GM12878 (cell line): ENCODE results near the gene DNAAF5.

Experiments
- CTCF ChIP-seq, 3 experiments: IDR thresholded peaks in 2 of 3; conservative IDR thresholded peaks in 1 of 3; 2 replicates each; pipeline ENCODE4 v1.5.1; 2011; ENCODE audit warnings: low read depth in 3 of 3, low read length in 3 of 3, mild to moderate bottlenecking in 3 of 3, control low read depth in 2 of 3, moderate library complexity in 2 of 3, inconsistent platforms in 1 of 3, mixed read lengths in 1 of 3; ENCODE audit not compliant: control insufficient read depth in 2 of 3, insufficient read depth in 1 of 3; ENCODE audit errors: extremely low read depth in 1 of 3
- ELK1 ChIP-seq: IDR thresholded peaks from 2 replicates; pipeline ENCODE4 v1.6.1; 2012; ENCODE audit warnings: low read depth, low read length, improper control_type of control experiment
- GATAD2B ChIP-seq: fragments of 450-650 bp; conservative IDR thresholded peaks from 2 replicates; pipeline ENCODE4 v1.6.1; 2017; ENCODE audit warnings: low read depth, mild to moderate bottlenecking, moderate library complexity
- JUNB ChIP-seq: IDR thresholded peaks from 2 replicates; pipeline ENCODE4 v1.6.1; 2016; ENCODE audit warnings: antibody characterized with exemption, mild to moderate bottlenecking
- MLLT1 ChIP-seq: fragments of 450-650 bp; IDR thresholded peaks from 2 replicates; pipeline ENCODE4 v1.6.1; 2016; ENCODE audit warnings: mild to moderate bottlenecking
- RAD21 ChIP-seq: IDR thresholded peaks from 2 replicates; pipeline ENCODE4 v1.6.1; 2011; ENCODE audit warnings: mild to moderate bottlenecking, low read depth, low read length, moderate library complexity; ENCODE audit not compliant: insufficient read depth
- RBBP5 ChIP-seq: fragments of 200-600 bp; sonication (generic); conservative IDR thresholded peaks from 2 replicates; pipeline ENCODE4 v1.6.1; 2016
- SIN3A ChIP-seq: IDR thresholded peaks from 2 replicates; pipeline ENCODE4 v1.6.1; 2012; ENCODE audit warnings: low read depth, low read length, improper control_type of control experiment
- SMAD5 ChIP-seq: IDR thresholded peaks from 2 replicates; pipeline ENCODE4 v1.6.1; 2016; ENCODE audit warnings: antibody characterized with exemption, low read depth
- TCF7 ChIP-seq: IDR thresholded peaks from 2 replicates; pipeline ENCODE4 v1.6.1; 2014; ENCODE audit warnings: antibody characterized with exemption, borderline replicate concordance
- WRNIP1 ChIP-seq: IDR thresholded peaks from 2 replicates; pipeline ENCODE4 v1.6.1; 2011; ENCODE audit warnings: low read depth, low read length, improper control_type of control experiment, borderline replicate concordance
- ZBED1 ChIP-seq: IDR thresholded peaks from 2 replicates; pipeline ENCODE4 v1.6.1; 2016; ENCODE audit warnings: borderline replicate concordance

DNA sequence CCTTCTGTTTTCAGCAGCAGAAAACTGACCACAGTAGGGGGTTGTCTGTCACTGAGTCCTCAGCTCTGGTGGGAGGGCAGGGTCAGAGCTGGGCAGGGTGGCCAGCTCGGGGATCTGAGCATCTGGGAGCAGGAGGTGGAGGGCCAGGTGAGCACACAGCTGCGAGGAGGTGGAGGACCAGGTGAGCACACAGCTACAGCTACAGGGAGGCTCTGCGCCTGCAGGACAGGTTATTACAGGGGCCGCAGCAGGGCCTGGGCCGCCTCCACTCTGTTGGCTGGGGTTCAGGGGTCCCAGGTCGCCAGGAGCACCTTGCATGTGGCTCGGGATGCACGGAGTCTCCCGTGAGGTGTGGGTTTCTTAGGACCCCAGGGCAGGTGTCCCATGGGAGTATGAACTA, 53.0 kb downstream of the DNAAF5 start:
- TF ChIP-seq JUNB = no peak
- no peak for TF ChIP-seq MLLT1
- TF ChIP-seq SMAD5 = no peak
- TF ChIP-seq ZBED1 = no peak
- TF ChIP-seq CTCF (IDR thresholded peaks at IDR 0.05 in 2 of 3, conservative IDR thresholded peaks at IDR 0.05 in 1 of 3; ENCODE audit: control insufficient read depth in 2 of 3, extremely low read depth in 1 of 3, insufficient read depth in 1 of 3, low read depth in 3 of 3, low read length in 3 of 3) = no peak
- TF ChIP-seq RBBP5 = no peak
- no peak for TF ChIP-seq SIN3A
- TF ChIP-seq ELK1 = no peak
- TF ChIP-seq RAD21 = no peak
- no peak for TF ChIP-seq TCF7
- TF ChIP-seq GATAD2B = no peak
- no peak for TF ChIP-seq WRNIP1
